Activated CD4-positive, alpha-beta T cell treated with anti-CD3 and anti-CD28 coated beads, Interleukin-2, amount 10 ng/mL, durations not matched to agents 24 days and 14 days (primary cell): ENCODE results near the gene A4GNT. TPM values are rescaled to one million over a fixed set of nuclear protein-coding genes. Genes with fewer than 3 reads are reported as not detected.
"Not testable (repeated sequence)": the region's sequence is repeated elsewhere in the genome, so short reads cannot be mapped to it uniquely, and the experiment has no call there.

Experiments
- DNase-seq: peaks from one replicate; pipeline ENCODE4 v3.0.0; 2022
- H3K27ac Mint-ChIP-seq: one replicate; pipeline ENCODE4 v1.8.0; 2022; ENCODE audit warnings: mild to moderate bottlenecking, mixed read lengths
- H3K27me3 Mint-ChIP-seq: one replicate; pipeline ENCODE4 v1.8.0; 2022; ENCODE audit warnings: mixed read lengths
- H3K36me3 Mint-ChIP-seq: one replicate; pipeline ENCODE4 v1.8.0; 2022; ENCODE audit warnings: low read depth, mild to moderate bottlenecking, mixed read lengths
- H3K4me1 Mint-ChIP-seq: one replicate; pipeline ENCODE4 v1.8.0; 2021; ENCODE audit warnings: mixed read lengths
- H3K4me3 Mint-ChIP-seq: one replicate; pipeline ENCODE4 v1.8.0; 2022; ENCODE audit warnings: mild to moderate bottlenecking, moderate library complexity, mixed read lengths
- H3K9me3 Mint-ChIP-seq: one replicate; pipeline ENCODE4 v1.8.0; 2021; ENCODE audit warnings: mixed read lengths
- intact Hi-C: fragments of 100-400 bp; cut with micrococcal nuclease; formaldehyde crosslinking; loops from one replicate; pipeline ENCODE4 v1.15.1; 2023
- total RNA-seq: library from RNA; stranded (reverse); gene quantifications from 2 replicates; pipeline ENCODE4 v1.2.3, GENCODE V29; 2022

A4GNT gene
- total RNA-seq, 1 donor from 2014 or later: not detected

DNA sequence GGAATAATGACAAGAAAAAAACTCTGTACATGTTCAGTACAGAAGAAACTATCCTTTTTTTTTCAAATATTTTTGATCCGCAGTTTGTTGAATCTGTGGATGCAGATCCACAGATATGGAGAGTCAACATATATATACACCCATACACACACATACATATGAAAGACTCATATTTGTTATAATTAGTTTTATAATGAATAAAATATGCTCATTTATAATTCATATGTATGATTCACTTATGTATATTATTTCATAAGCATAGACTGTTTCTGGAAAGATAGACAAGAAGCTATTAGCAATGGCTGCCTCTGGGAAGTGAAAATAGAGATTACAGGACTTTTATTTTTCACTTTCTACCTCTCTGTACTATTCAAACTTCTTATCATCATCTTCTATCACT is 26.6 kb downstream of the A4GNT start:
- DNase-seq: no peak
- Mint-ChIP-seq H3K27me3 (peaks cover 9% of the 10 kb centered on the region), H3K36me3 (no peaks in the 10 kb centered on the region)

DNA sequence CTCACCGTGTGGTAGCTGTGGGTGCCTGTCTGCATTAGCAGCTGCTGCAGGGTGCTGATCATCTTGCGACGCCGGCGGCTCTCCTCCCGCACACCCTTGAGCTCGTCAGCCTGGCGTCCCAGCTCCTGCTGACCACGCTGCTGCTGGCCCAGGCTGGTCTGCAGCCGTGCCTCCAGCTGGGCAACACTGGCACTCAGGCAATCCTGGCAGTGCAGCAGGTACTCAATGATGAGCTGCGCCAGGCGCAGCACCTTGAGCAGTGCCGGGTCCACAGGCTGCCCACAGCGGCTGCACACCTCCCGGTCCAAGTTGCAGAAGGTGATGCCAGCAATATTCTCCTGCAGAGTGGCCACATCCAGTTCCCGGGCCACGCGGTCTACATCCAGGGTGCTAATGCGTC is 28.7 kb downstream of the A4GNT start:
- H3K9me3 Mint-ChIP-seq: no peaks in the 10 kb centered on the region
- H3K36me3 Mint-ChIP-seq: no peaks in the 10 kb centered on the region
- no peak overlapping the region for H3K4me3 Mint-ChIP-seq
- H3K27me3 Mint-ChIP-seq: peaks cover 9% of the 10 kb centered on the region
- intact Hi-C loops: no loop called here
- no peak overlapping the region for H3K27ac Mint-ChIP-seq
- no peaks in the 10 kb centered on the region for H3K4me1 Mint-ChIP-seq
- DNase-seq: no peak

More for the DNA sequence above, 26.6 kb downstream of the A4GNT start:
- intact Hi-C loops: no loop called here
- H3K9me3 Mint-ChIP-seq: no peaks in the 10 kb centered on the region
- H3K27ac Mint-ChIP-seq: no peak overlapping the region
- H3K4me1 Mint-ChIP-seq: no peaks in the 10 kb centered on the region
- H3K4me3 Mint-ChIP-seq: no peak overlapping the region

DNA sequence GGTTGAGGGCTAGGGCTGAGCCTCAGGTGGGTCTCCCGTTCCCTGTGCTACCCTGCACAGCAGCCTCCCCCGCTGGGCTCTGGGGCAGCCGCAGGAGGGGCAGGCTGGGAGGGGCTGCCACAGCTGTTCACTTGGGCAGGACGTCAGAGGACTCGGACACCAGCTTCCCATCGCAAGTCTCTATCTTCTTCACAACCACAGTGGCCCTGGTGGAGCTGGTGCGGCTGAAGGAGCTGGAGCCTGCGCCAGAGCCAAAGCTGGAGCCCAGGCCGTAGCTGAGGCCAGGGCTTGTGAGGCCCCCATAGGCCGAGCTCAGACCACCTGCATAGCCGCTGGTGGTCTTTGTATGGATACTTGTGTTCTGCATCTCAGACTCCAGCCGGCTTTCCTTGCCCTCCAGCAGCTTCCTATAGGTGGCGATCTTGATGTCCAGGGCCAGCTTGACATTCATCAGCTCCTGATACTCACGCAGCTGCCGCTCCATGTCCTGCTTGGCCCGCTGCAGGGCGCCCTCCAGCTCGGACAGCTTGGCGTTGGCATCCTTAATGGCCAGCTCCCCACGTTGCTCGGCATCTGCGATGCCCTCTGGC is 30.7 kb downstream of the A4GNT start:
- H3K27ac Mint-ChIP-seq, H3K4me1 Mint-ChIP-seq, H3K27me3 Mint-ChIP-seq, H3K9me3 Mint-ChIP-seq, H3K4me3 Mint-ChIP-seq, H3K36me3 Mint-ChIP-seq, intact Hi-C loops, DNase-seq: not testable (repeated sequence)

DNA sequence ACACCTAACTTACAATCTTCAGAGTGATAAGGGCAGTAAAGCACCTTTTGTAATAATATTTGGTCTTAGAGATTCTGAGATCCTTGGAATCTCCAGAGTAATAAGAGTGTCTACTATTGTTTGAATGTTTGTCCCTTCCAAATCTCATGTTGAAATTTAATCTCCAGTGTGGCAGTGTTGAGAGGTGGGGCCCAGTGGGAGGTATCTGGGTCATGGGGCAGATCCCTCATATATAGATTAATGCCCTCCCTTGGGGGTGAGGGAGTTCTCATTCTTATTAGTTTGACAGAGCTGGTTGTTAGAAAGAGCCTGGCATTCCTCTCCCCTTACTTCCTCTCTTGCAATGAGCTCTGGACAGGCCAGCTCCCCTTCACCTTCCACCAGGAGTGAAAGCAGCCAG is 32.8 kb downstream of the A4GNT start:
- Mint-ChIP-seq H3K4me3 (no peak overlapping the region), H3K9me3 (no peaks in the 10 kb centered on the region), H3K36me3 (no peaks in the 10 kb centered on the region), H3K4me1 (no peaks in the 10 kb centered on the region), H3K27me3 (peaks cover 16% of the 10 kb centered on the region), H3K27ac (no peak overlapping the region)
- intact Hi-C loops: no loop called here
- DNase-seq: no peak

DNA sequence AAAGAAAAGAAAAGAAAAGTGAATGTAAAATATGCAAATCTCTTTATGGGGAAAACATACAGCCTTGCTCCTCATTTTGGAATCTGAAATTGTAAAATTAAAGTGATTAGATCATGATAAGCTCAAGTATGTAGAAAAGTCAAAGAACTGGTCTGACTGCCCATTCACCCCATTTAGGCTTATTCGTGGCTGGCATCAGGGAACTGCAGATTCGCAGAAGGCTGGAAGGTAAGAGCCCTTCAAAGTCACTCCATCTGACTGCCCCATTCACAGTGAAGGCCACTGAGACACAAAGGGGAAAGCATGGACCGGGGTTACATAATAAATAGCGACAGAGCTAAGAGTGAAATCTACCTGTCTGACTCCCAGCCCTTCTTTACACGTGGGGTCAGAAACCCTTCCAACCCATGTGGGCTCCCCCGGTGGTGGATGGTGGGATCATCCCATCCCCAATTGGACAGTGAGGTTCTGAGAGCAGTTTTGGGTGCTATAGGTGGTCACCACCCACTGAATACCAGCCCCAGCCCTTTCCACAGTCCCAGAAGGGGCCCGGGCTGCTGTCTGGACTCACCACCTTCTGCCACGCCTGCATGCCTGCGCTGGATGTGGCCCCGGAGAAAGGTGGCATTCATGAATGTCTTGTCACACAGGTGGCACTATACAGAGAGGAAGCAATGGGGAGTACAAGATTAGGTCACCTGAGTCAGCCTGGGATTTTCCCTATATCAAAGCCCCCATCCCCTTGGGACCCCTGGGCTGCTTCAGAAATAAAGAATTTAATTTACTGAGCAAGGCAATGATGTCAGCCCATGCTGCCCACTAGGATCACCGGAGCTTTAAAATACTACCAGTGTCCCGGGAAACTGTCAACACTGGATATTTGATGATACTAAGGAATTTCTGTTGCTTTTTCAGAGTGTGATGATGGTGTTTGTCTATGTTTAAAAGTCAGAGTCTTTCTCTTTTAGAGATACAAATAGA is 34.7 kb downstream of the A4GNT start:
- Mint-ChIP-seq H3K4me3 (no peak overlapping the region), H3K36me3 (no peaks in the 10 kb centered on the region), H3K4me1 (peaks cover 2% of the 10 kb centered on the region), H3K27me3 (peaks cover 23% of the 10 kb centered on the region), H3K9me3 (no peaks in the 10 kb centered on the region), H3K27ac (no peak overlapping the region)
- intact Hi-C loops: no loop called here
- no peak for DNase-seq

DNA sequence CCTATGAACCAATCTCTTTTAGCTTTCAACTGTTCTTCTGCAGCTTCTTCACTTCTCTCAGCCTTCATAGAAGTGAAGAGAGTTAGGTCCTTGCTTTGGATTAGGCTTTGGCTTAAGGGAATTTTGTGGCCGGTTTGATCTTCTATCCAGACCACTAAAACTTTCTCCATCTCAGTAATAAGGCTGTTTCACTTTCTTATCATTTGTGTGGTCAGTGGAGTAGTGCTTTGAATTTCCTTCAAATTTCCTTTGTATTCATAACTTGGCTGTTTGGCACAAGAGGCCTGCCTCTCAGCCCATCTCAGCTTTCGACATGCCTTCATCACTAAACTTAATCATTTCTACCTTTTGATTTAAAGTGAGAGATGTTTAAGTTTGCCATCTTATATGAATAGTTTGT is 38.5 kb downstream of the A4GNT start:
- no peak overlapping the region for H3K4me3 Mint-ChIP-seq
- H3K27ac Mint-ChIP-seq: no peak overlapping the region
- H3K36me3 Mint-ChIP-seq: no peaks in the 10 kb centered on the region
- H3K9me3 Mint-ChIP-seq: no peaks in the 10 kb centered on the region
- peaks cover 23% of the 10 kb centered on the region for H3K27me3 Mint-ChIP-seq
- DNase-seq: no peak
- intact Hi-C loops: no loop called here
- peaks cover 2% of the 10 kb centered on the region for H3K4me1 Mint-ChIP-seq

DNA sequence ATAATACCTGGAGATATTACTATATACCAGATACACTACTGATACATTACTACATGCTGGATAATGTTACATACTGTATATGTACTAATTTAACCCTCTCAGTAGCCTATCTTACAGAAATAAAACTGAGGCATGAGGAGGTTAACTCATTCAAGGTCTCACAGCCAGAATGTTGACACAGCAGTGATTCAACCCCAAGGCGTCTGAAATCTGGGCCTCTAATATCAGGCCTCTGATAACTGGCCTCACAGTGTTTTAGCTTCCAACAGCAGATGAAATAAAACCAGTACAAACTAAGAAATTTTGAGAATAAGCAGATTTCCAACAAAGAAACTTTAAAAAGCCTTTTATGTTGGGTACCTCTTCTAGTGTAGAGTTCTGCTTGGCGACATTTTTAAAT is 40.2 kb downstream of the A4GNT start:
- Mint-ChIP-seq H3K27me3 (peaks cover 22% of the 10 kb centered on the region), H3K36me3 (no peaks in the 10 kb centered on the region), H3K4me1 (peaks cover 2% of the 10 kb centered on the region), H3K27ac (no peak overlapping the region), H3K4me3 (no peak overlapping the region), H3K9me3 (no peaks in the 10 kb centered on the region)
- DNase-seq: no peak
- intact Hi-C loops: no loop called here

DNA sequence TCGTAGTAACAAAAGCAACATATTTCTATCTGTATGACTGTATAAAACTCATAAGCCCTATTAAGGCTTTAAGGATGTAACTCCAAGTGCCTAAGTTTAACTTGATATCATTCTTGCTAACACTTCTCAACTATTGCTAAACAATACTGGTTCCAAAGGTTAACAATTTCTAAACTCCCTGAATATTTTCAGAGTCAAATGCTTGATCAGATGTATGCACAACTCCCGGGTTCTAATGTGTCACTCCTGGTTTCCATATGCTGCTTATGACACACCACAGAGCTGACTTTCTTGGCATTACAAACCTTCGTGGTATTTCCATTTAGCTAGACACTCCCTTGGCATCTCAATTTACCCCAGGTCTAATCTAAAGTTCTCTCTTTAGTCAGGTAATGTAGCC is 43.1 kb downstream of the A4GNT start:
- intact Hi-C loops: no loop called here
- peaks cover 17% of the 10 kb centered on the region for H3K27me3 Mint-ChIP-seq

DNA sequence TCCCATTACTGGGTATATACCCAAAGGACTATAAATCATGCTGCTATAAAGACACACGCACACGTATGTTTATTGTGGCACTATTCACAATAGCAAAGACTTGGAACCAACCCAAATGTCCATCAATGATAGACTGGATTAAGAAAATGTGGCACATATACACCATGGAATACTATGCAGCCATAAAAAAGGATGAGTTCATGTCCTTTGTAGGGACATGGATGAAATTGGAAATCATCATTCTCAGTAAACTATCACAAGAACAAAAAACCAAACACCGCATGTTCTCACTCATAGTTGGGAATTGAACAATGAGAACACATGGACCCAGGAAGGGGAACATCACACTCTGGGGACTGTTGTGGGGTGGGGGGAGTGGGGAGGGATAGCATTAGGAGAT is 46.4 kb downstream of the A4GNT start:
- H3K9me3 Mint-ChIP-seq, H3K27ac Mint-ChIP-seq, H3K27me3 Mint-ChIP-seq, DNase-seq, H3K36me3 Mint-ChIP-seq, intact Hi-C loops, H3K4me3 Mint-ChIP-seq: not testable (repeated sequence)
- peaks cover 29% of the 10 kb centered on the region for H3K4me1 Mint-ChIP-seq

More for the DNA sequence above, 43.1 kb downstream of the A4GNT start:
- no peak for DNase-seq
- H3K4me1 Mint-ChIP-seq: peaks cover 5% of the 10 kb centered on the region
- no peak overlapping the region for H3K4me3 Mint-ChIP-seq
- no peaks in the 10 kb centered on the region for H3K36me3 Mint-ChIP-seq
- no peaks in the 10 kb centered on the region for H3K9me3 Mint-ChIP-seq
- no peak overlapping the region for H3K27ac Mint-ChIP-seq

DNA sequence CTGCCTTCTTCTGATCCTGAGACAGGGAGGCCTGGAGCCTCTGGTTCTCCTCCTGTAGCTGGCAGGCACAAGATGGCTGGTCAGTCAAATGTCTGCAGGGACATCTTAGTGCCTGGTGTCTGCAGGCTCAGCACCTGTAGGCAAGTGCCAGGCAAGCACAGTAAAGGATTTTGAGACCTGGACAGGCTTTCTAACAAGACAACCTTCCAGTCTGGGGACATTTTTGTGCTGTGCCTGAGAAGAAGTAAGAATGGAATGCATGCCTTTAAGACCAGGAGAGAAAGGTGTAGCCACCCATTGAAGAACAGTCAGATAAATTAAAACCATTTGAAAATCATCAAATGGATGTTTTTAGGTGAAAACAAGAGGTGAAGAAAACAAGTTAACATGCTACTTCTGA is 48.0 kb downstream of the A4GNT start:
- Mint-ChIP-seq H3K27ac (no peak overlapping the region), H3K27me3 (peaks cover 7% of the 10 kb centered on the region), H3K4me3 (no peak overlapping the region), H3K4me1 (peaks cover 31% of the 10 kb centered on the region), H3K36me3 (no peaks in the 10 kb centered on the region), H3K9me3 (no peaks in the 10 kb centered on the region)
- no peak for DNase-seq
- intact Hi-C loops: loop anchor here (5.0 kb wide), 1 partner anchor 33 kb away; the partner anchor contains the start of gene DZIP1L

DNA sequence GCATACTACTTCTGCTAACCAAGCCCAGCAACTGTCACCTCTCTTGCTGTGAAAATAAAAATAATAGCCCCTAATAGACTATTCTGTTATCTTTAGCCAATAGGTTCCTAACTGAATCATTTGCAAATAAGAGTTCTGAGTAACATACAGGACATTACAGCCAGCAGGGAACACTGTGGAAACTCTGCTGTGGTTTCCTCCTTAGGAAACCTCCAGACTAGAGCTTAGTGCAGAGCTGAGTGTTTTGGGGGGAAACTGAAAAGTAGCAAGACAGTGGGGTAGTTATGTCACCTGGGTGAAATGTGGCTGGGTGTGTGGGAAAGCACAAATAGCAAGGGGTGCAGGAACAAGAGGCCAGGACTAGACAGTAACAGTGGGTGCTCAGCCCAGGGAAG is 49.2 kb downstream of the A4GNT start:
- H3K9me3 Mint-ChIP-seq: no peaks in the 10 kb centered on the region
- H3K4me3 Mint-ChIP-seq: peak overlapping the region; percentile 36
- H3K27me3 Mint-ChIP-seq: peaks cover 2% of the 10 kb centered on the region
- H3K4me1 Mint-ChIP-seq: peaks cover 38% of the 10 kb centered on the region
- DNase-seq: no peak
- peak overlapping the region; percentile 1 for H3K27ac Mint-ChIP-seq
- no peaks in the 10 kb centered on the region for H3K36me3 Mint-ChIP-seq
- intact Hi-C loops: loop anchor here (1.0 to 5.0 kb wide), 2 partner anchors 17 to 34 kb away; partner anchors contain the start of gene DZIP1L

DNA sequence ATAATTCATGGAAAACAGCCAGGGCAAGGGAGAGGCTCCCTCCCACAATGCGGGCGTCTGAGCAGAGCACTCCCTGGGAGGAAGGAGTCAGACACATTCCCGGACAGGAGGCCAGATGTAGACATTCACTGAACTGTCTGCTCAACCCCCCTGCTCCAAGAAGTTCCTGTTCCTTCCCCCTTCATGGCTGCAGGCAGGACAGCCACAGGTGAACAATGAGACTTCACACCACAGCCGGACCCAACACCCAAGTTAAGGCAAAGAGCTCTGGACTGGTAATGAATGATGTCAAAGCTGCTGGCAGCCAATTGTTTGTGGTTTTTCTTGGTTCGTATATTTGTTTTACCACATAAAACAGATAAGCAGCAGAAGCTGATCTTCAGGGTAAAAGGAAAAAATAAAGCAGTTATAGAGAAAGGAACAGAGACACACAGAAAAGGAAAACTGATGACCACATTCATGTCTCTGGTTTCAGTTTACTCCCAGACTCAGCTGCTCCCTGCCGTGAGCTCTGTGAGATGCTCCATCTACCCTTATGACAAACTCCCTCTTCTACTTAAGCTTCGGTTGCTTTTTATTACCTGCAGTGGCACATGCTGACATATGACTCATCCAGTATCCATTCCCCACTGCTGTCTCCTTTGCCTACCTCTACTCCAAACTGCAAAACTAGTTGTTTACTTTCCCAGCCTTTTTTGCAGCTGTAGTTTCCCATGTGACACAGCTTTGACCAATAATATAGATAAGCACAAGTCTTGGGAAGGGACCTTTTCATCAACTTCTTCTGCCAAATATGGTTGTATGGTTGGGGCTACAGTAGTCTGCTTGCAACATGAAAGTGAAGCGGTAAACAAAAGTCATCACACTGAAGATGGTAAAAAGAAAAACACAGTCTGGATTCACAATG is 49.9 kb downstream of the A4GNT start:
- DNase-seq: peak; percentile 72
- Mint-ChIP-seq H3K4me1 (peaks cover 38% of the 10 kb centered on the region), H3K4me3 (peak overlapping the region; percentile 36), H3K36me3 (no peaks in the 10 kb centered on the region), H3K9me3 (no peaks in the 10 kb centered on the region), H3K27ac (peak overlapping the region; percentile 45), H3K27me3 (peaks cover 2% of the 10 kb centered on the region)
- intact Hi-C loops: loop anchor here (1.0 to 5.0 kb wide), 2 partner anchors 16 to 35 kb away; partner anchors contain the start of gene DZIP1L

DNA sequence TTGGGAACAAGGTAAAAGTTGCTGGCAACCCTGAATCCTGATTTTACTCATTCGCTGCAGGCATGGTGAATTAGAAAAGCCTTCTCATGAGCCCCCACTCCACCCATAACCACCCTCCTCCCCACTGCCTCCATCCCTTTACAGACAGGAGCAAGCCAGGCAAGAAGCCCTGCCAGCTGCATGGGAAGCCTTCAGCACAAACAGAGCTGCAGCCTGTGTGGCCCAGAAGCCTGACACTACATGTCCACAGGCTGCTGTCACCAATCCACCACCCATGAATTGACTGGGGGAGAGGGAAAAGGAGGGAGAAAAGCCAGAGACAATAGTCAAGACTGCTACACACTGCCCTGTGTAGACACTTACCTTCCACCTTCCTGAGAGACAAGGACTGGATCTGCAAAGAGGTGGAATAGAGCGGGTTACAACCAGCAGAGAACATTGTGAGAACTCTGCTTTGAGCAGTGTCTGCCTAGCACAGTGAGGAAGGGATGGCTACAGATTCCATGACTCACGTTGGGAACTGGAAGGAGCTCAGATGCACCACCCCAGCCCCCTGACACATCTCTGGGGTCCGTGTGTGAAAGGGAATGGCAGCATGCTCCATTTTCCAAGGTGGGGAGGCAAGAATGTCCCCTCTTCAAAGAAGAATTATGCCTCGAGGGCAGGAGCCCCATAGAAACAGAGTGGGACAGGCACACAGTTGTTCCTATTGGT is 50.7 kb downstream of the A4GNT start:
- intact Hi-C loops: loop anchor here (1.0 to 5.0 kb wide), 2 partner anchors 15 to 36 kb away; partner anchors contain the start of gene DZIP1L
- Mint-ChIP-seq H3K27ac (no peak overlapping the region), H3K9me3 (no peaks in the 10 kb centered on the region), H3K27me3 (peaks cover 2% of the 10 kb centered on the region), H3K4me3 (no peak overlapping the region), H3K36me3 (no peaks in the 10 kb centered on the region), H3K4me1 (peaks cover 38% of the 10 kb centered on the region)
- DNase-seq: peak; percentile 55
